Kidney tubule cell (primary cell): Measurements from ENCODE around the gene TBX22.
"Not testable (repeated sequence)": the region's sequence is repeated elsewhere in the genome, so short reads cannot be mapped to it uniquely, and the experiment has no call there.

Experiments
- DNase-seq: peaks from one replicate; pipeline ENCODE4 v3.0.0-alpha.2; 2018; ENCODE audit warnings: low spot score

Gene TBX22

GRCh38 chrX:80014141-80014940 lies at the start of gene TBX22:
TBX22 (plus strand) TSS chrX:80014753; CDS start chrX:80022270, 7,517 bp downstream.
- no peak for DNase-seq

GRCh38 chrX:79975605-79976004 lies 38.9 kb upstream of the TBX22 start:
- DNase-seq = no peak

- DNase-seq = no peak
Measured at GRCh38 chrX:80004458-80004857, 10.1 kb upstream of the TBX22 start.

- no peak for DNase-seq
Measured at GRCh38 chrX:80011522-80011921, 3.0 kb upstream of the TBX22 start.

GRCh38 chrX:80016182-80016581 lies 1.6 kb downstream of the TBX22 start:
- no peak for DNase-seq

GRCh38 chrX:80021621-80022020 lies 7.1 kb downstream of the TBX22 start:
- DNase-seq = no peak

- DNase-seq = peak; percentile 25
Measured at GRCh38 chrX:80022363-80023031, 7.9 kb downstream of the TBX22 start.

- DNase-seq = no peak
Measured at GRCh38 chrX:80026116-80026515, 11.6 kb downstream of the TBX22 start.

- DNase-seq = not testable (repeated sequence)
Measured at GRCh38 chrX:80066156-80066555, 51.6 kb downstream of the TBX22 start.

GRCh38 chrX:80075625-80076024 lies 61.1 kb downstream of the TBX22 start:
- not testable (repeated sequence) for DNase-seq
